Activated CD4-positive, alpha-beta memory T cell treated with anti-CD3 and anti-CD28 coated beads, Interleukin-2, amount 10 ng/mL, durations not matched to agents 7 days and 5 days (primary cell): Measurements from ENCODE around the gene SEC22C. TPM values are rescaled to one million over a fixed set of nuclear protein-coding genes. Genes with fewer than 3 reads are reported as not detected.
A peak's percentile ranks its signal among the peaks of the same experiment; 100 is the strongest.

Experiments used
- CTCF ChIA-PET: fragments of 350-600 bp; sonication (Branson Sonifier 250); formaldehyde crosslinking; loops from one replicate; lab custom pipeline; 2021; ENCODE audit warnings: antibody characterized with exemption, inconsistent platforms; lab: Charles Lee
- POLR2A ChIA-PET: fragments of 350-600 bp; sonication (Branson Sonifier 250); formaldehyde crosslinking; loops from one replicate; lab custom pipeline; 2021; ENCODE audit warnings: antibody characterized with exemption; lab: Charles Lee
- DNase-seq: peaks from one replicate; pipeline ENCODE4 v3.0.0-alpha.2; 2020
- H3K27ac Mint-ChIP-seq: one replicate; pipeline ENCODE4 v1.8.0; 2021; ENCODE audit warnings: mild to moderate bottlenecking, mixed read lengths
- H3K27me3 Mint-ChIP-seq: one replicate; pipeline ENCODE4 v1.8.0; 2021; ENCODE audit warnings: mixed read lengths
- H3K36me3 Mint-ChIP-seq: one replicate; pipeline ENCODE4 v1.8.0; 2021; ENCODE audit warnings: low read depth, mixed read lengths
- H3K4me1 Mint-ChIP-seq: one replicate; pipeline ENCODE4 v1.8.0; 2021; ENCODE audit warnings: mixed read lengths
- H3K4me3 Mint-ChIP-seq: one replicate; pipeline ENCODE4 v1.8.0; 2021; ENCODE audit warnings: mild to moderate bottlenecking, mixed read lengths
- H3K9me3 Mint-ChIP-seq: one replicate; pipeline ENCODE4 v1.8.0; 2021; ENCODE audit warnings: mixed read lengths
- total RNA-seq, 2 experiments: library from RNA; stranded (reverse); gene quantifications; one replicate each; pipeline ENCODE4 v1.2.3, GENCODE V29; 2021

Gene SEC22C
- total RNA-seq, 2 experiments from 2014 or later, result 58.8 to 62.0 TPM

DNA sequence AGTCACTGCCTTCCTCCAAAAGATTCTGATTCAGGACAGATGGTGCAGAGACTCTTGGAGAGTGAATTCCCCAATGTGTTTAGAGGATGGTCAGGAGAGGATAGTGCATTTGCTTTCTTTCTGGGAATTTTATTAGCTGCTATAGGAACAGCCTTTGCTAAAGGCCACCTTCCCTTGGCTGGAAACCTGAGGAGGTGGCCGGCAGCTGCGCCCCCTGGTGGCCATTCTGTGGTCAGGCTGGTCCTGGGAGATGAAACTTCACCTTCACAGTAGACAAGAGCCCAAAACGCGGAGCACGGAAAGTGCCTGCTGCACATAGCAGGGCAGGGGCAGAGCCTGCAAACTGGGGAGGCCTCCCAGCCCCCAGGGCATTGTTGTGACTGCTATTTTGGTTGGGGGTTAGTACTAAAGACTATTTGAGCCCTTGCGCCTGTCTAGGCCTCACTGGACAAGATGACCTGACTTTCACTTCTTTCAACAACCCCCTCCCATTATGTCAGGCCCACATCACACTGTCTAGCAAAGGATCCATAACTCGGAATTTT is 34.3 kb downstream of the SEC22C start:
- POLR2A ChIA-PET, result interaction anchor here (1.1 to 1.3 kb wide), 2 partner anchors 10 to 33 kb away, joined by 4 to 8 read pairs; no protein-coding TSS in a partner anchor
- peaks cover 20% of the 10 kb centered on the region for H3K36me3 Mint-ChIP-seq
- no peak overlapping the region for H3K27ac Mint-ChIP-seq
- no peaks in the 10 kb centered on the region for H3K27me3 Mint-ChIP-seq
- H3K4me3 Mint-ChIP-seq, result no peak overlapping the region
- H3K9me3 Mint-ChIP-seq, result no peaks in the 10 kb centered on the region
- H3K4me1 Mint-ChIP-seq, result peaks cover 3% of the 10 kb centered on the region
- peak; percentile 66 for DNase-seq
- CTCF ChIA-PET, result interaction anchor here (0.6 to 7.5 kb wide), 12 partner anchors 12 to 301 kb away, joined by 3 to 70 read pairs (median 4); partner anchors contain the start of genes SEC22C and VIPR1

DNA sequence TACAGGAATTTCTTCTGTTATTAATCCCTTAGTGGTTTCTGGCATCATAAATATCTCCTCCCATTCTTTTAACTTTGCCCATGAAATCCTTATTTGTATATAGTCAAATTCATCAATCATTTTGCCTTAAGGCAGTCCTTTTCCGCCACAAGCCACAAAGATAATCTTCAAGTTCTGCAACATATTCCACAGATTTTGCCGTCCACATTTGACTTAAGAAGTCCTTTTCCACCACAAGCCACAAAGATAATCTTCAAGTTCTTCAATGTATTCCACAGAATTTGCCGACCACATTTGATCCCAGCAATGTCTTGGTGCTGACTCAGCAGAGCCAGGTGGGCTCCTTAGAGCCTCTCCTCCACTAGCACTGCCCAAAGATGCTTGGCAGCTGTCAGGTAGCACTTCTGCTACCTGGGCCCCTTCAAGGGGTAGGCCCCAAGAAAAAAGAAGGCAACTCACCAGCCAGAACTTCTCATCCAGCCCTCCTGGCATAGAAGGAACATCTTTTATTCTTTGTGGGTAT is 35.0 kb downstream of the SEC22C start:
- POLR2A ChIA-PET, result interaction anchor here (1.2 to 1.3 kb wide), 3 partner anchors 10 to 44 kb away, joined by 3 to 8 read pairs (median 4); partner anchors contain the start of gene VIPR1
- Mint-ChIP-seq H3K27me3 (no peaks in the 10 kb centered on the region), H3K9me3 (no peaks in the 10 kb centered on the region), H3K4me3 (no peak overlapping the region), H3K4me1 (peaks cover 3% of the 10 kb centered on the region), H3K27ac (no peak overlapping the region), H3K36me3 (peaks cover 15% of the 10 kb centered on the region)
- CTCF ChIA-PET, result interaction anchor here (0.5 to 7.5 kb wide), 15 partner anchors 10 to 679 kb away, joined by 3 to 70 read pairs (median 3); partner anchors contain the start of genes SEC22C and VIPR1
- DNase-seq, result no peak

DNA sequence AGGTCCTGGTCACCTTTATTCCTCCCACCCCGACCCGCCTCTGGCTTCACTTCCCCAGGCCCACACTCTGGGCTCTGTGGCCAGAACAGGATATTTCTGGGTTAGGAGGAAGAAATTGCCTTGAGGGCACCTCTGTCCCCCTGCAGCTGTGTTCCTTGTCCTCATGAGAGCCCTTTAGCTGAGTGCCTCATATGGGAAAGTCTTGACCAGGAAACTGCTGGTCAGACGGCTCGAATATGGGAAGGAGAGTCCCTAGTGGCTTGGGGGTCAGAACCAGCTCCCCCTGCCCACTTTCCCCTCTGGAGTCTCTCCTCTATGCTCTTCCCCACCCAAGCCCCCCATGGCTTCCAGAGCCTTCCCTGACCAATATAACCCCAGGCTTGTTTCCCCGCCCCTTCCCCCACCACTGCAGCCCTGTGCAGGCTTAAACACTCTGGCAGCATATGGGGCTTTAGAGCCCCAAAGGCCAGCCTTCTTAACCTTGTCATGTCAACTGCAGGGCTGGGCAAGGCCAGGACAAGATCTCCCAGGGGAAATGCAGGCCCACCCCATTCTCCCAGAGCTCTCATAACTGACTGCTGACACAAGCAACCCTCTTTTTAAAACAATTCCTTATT is 36.4 kb downstream of the SEC22C start:
- POLR2A ChIA-PET, result interaction anchor here (1.3 to 1.8 kb wide), 2 partner anchors 35 to 43 kb away, joined by 4 to 7 read pairs; partner anchors contain the start of gene VIPR1
- H3K27me3 Mint-ChIP-seq, result no peaks in the 10 kb centered on the region
- no peak overlapping the region for H3K27ac Mint-ChIP-seq
- no peaks in the 10 kb centered on the region for H3K9me3 Mint-ChIP-seq
- no peak for DNase-seq
- H3K4me3 Mint-ChIP-seq, result no peak overlapping the region
- H3K36me3 Mint-ChIP-seq, result peaks cover 9% of the 10 kb centered on the region
- peaks cover 1% of the 10 kb centered on the region for H3K4me1 Mint-ChIP-seq
- CTCF ChIA-PET, result interaction anchor here (0.6 to 7.5 kb wide), 9 partner anchors 9 to 227 kb away, joined by 3 to 70 read pairs (median 4); partner anchors contain the start of gene VIPR1

DNA sequence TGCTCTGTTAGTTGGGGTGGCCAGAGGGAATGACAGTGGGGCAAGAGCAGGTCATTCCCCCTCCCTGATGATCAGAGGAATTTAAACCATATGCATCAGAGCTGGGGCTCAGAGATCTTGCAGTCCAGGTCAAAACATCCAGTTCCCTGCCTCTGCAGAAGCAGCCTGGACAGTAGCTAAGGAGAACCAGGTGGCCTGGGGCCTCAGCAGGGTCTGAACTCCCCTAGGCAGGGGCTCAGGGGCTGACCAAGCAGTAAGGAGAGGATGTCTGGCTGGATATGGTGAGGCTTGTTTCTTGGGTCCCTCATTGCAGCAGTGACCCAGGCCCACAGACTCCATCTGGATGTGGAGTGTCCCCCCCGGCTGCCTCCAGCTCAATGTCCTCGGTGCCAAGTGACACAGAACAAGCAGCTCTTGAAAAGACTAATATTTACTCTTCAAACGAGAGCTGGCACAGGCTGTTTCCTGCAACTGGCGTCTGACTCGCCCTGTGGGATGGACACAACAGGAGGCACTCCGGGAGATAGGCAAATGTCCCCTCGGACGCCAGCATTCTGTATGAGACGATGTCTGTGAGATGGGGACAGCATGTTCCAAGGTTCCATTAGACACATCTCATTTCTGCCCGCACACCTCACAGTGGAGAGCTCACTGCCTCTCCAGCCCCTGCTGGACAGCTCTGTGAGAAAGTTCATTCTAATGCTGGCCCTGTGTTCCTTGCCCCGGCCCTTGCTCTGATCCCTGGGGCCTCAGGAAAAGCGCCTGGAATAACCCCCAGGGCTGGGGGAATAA is 37.1 kb downstream of the SEC22C start:
- Mint-ChIP-seq H3K27ac (no peak overlapping the region), H3K4me1 (no peaks in the 10 kb centered on the region), H3K27me3 (no peaks in the 10 kb centered on the region), H3K36me3 (peaks cover 8% of the 10 kb centered on the region), H3K9me3 (no peaks in the 10 kb centered on the region), H3K4me3 (no peak overlapping the region)
- CTCF ChIA-PET, result interaction anchor here (0.6 to 7.5 kb wide), 5 partner anchors 9 to 101 kb away, joined by 3 to 70 read pairs (median 7); partner anchors contain the start of gene VIPR1
- no peak for DNase-seq
- POLR2A ChIA-PET, result interaction anchor here (1.8 kb wide), 1 partner anchor 42 kb away, joined by 7 read pairs; the partner anchor contains the start of gene VIPR1

DNA sequence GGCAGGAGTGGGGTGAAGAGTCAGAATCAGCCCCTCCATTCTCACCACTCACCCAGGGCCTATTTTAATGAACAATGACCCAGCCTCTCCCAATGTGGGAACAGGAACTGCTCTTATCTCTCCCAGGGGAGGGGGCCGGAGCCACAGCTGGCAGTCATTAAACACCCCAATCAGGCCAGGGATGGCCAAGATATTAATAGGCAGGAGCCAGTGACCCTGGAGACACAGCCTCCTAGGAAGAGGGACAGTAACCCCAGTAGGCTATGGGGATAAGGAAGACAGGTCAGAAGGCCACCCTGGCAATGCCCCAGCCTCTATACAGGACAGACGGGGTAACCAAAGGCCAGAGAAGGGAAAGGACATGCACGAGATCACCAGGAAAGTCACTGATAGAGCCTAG is 40.7 kb downstream of the SEC22C start:
- CTCF ChIA-PET, result interaction anchor here (0.7 to 1.0 kb wide), 2 partner anchors 12 to 40 kb away, joined by 3 read pairs; no protein-coding TSS in a partner anchor
- POLR2A ChIA-PET, result no interaction called here
- H3K36me3 Mint-ChIP-seq, result no peaks in the 10 kb centered on the region
- no peak overlapping the region for H3K4me3 Mint-ChIP-seq
- no peaks in the 10 kb centered on the region for H3K4me1 Mint-ChIP-seq
- H3K27ac Mint-ChIP-seq, result no peak overlapping the region
- no peaks in the 10 kb centered on the region for H3K9me3 Mint-ChIP-seq
- H3K27me3 Mint-ChIP-seq, result no peaks in the 10 kb centered on the region
- no peak for DNase-seq

DNA sequence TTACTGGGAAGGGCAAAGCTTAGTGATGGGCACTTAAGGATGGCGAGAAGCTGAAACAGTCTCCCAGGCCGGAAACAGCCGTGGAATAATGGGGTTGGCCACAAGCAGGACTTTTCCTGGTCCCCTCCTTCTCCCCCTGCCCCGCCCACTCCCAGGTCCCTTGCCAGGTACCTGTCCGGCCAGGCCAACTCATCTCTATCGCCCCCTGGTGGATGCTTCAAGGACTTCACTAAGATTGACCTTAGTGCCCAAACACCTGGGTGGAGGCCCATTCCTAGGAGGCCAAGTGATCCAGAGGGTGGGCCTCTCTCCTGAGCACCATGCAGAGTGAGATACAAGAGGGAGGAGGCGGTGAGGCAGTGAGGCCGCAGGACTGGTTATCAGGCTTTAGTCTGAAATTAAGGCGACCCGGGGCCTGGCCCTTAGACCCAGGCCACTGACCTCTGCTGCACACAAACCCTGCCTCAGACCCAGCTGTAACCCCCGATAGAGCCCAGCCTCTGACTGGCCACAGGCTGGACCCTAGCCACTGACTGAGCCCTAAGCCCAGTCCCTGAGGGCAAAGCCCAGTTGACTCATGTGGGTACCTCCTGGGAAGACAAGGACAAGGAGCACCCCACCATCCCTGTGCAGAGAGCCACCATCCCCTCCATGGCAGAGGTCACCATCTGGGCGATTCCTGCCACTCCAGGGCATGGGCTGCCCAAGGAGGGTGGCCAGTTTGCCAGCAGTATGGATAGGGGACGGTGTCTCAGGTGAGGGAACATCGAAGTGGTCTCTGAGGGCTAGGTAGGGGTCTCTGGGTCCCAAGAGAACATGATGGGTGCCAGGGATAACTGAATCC is 41.7 kb downstream of the SEC22C start:
- H3K27ac Mint-ChIP-seq, result no peak overlapping the region
- H3K4me1 Mint-ChIP-seq, result no peaks in the 10 kb centered on the region
- H3K36me3 Mint-ChIP-seq, result no peaks in the 10 kb centered on the region
- H3K9me3 Mint-ChIP-seq, result no peaks in the 10 kb centered on the region
- ChIA-PET POLR2A (interaction anchor here (0.5 to 1.5 kb wide), 2 partner anchors 38 to 457 kb away, joined by 3 to 5 read pairs; partner anchors contain the start of gene VIPR1), CTCF (interaction anchor here (0.7 to 1.0 kb wide), 3 partner anchors 9 to 39 kb away, joined by 3 read pairs; no protein-coding TSS in a partner anchor)
- no peak overlapping the region for H3K4me3 Mint-ChIP-seq
- peak; percentile 65 for DNase-seq
- H3K27me3 Mint-ChIP-seq, result no peaks in the 10 kb centered on the region

DNA sequence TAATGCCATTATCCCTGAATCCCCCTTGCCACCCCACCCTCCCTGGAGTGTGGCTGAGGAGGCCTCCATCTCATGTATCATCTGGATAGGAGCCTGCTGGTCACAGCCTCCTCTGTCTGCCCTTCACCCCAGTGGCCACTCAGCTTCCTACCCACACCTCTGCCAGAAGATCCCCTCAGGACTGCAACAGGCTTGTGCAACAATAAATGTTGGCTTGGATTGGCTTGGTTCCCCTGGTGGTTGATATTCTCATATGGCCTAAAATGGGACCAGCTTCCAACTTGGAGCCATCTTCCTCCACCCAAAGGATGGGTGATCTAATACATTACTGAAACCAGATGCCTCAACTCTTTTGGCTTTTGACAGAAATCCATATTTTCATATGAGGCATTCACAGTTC is 44.4 kb downstream of the SEC22C start:
- Mint-ChIP-seq H3K9me3 (no peaks in the 10 kb centered on the region), H3K27me3 (no peaks in the 10 kb centered on the region), H3K4me1 (peaks cover 8% of the 10 kb centered on the region), H3K27ac (no peak overlapping the region), H3K36me3 (no peaks in the 10 kb centered on the region), H3K4me3 (no peak overlapping the region)
- ChIA-PET POLR2A (interaction anchor here (1.1 to 2.5 kb wide), 4 partner anchors 10 to 63 kb away, joined by 3 to 8 read pairs (median 4); partner anchors contain the start of genes NKTR and VIPR1), CTCF (interaction anchor here (1.0 to 6.5 kb wide), 7 partner anchors 10 to 290 kb away, joined by 3 to 75 read pairs (median 7); partner anchors contain the start of gene VIPR1)
- no peak for DNase-seq

DNA sequence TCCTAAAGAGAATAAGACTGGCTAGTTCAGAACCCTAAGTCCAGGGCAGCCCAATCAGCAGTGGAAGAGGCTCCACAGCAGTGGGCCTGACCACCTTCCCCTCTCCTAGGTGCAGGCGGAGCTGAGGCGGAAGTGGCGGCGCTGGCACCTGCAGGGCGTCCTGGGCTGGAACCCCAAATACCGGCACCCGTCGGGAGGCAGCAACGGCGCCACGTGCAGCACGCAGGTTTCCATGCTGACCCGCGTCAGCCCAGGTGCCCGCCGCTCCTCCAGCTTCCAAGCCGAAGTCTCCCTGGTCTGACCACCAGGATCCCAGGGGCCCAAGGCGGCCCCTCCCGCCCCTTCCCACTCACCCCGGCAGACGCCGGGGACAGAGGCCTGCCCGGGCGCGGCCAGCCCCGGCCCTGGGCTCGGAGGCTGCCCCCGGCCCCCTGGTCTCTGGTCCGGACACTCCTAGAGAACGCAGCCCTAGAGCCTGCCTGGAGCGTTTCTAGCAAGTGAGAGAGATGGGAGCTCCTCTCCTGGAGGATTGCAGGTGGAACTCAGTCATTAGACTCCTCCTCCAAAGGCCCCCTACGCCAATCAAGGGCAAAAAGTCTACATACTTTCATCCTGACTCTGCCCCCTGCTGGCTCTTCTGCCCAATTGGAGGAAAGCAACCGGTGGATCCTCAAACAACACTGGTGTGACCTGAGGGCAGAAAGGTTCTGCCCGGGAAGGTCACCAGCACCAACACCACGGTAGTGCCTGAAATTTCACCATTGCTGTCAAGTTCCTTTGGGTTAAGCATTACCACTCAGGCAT is 45.6 kb downstream of the SEC22C start:
- Mint-ChIP-seq H3K36me3 (no peaks in the 10 kb centered on the region), H3K4me3 (no peak overlapping the region), H3K4me1 (peaks cover 18% of the 10 kb centered on the region), H3K9me3 (no peaks in the 10 kb centered on the region), H3K27me3 (no peaks in the 10 kb centered on the region), H3K27ac (no peak overlapping the region)
- peak; percentile 56 for DNase-seq
- POLR2A ChIA-PET, result interaction anchor here (0.8 to 2.5 kb wide), 5 partner anchors 11 to 64 kb away, joined by 3 to 8 read pairs (median 4); partner anchors contain the start of genes NKTR, SEC22C and VIPR1
- CTCF ChIA-PET, result interaction anchor here (0.6 to 6.5 kb wide), 10 partner anchors 9 to 1154 kb away, joined by 3 to 75 read pairs (median 6); partner anchors contain the start of genes ABHD5 and VIPR1

DNA sequence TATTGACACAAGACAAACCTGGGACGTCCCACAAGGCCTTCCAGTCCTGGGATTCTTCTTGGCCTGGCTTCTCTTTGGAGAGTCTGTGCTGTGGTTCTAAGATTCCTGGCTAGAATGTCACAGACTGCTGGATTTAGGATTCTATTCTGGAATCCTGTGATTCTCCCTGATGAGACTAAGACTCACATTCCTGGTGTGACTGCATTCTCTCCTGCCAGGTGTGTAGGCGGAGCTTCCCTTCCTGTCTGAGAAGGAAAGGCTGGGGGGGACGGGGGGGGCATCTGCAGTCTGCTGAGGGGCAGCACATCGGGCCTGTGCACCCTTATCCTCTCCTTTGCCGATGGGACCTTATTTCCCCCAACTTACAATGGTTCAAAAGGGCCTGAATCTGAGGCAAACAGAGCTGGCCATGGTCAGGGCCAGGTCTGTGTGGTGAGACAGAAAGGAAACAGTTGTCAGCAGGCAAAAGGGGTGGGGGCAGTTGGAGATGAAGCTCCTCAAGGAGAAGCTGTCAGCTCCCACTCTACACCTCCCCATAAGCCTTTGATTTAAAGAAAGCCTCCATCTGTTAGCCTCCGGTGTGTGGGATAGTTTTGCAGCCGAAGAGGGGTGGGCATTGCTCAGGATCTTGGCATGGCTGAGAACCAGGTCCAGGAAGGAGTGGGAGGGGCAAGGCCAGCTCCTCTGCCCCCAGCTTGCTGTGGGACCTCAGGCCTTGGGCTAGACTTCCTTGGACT is 48.4 kb downstream of the SEC22C start:
- Mint-ChIP-seq H3K27ac (no peak overlapping the region), H3K27me3 (no peaks in the 10 kb centered on the region), H3K9me3 (no peaks in the 10 kb centered on the region), H3K36me3 (peaks cover 8% of the 10 kb centered on the region), H3K4me3 (no peak overlapping the region), H3K4me1 (peaks cover 47% of the 10 kb centered on the region)
- no peak for DNase-seq
- ChIA-PET CTCF (interaction anchor here (5.9 to 6.5 kb wide), 2 partner anchors 14 to 31 kb away, joined by 70 to 75 read pairs; partner anchors contain the start of gene VIPR1), POLR2A (interaction anchor here (0.7 kb wide), 1 partner anchor 31 kb away, joined by 3 read pairs; the partner anchor contains the start of gene VIPR1)

DNA sequence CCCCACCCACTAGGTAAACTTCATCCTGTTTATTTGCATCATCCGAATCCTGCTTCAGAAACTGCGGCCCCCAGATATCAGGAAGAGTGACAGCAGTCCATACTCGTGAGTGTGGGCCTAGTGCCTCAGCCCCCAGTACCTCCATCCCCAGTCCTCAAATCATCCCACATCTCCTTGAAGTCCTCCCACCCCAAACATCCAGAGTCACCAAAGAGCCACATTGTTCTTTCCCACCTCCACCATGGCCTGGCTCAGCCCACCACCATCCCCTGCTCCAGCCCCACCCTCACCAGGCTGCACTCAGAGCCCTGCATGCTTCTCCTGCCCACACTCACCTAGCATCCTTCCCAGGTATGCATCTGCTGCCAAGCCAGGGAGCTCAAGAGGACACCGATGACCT is 49.5 kb downstream of the SEC22C start:
- no peak for DNase-seq
- ChIA-PET POLR2A (no interaction called here), CTCF (interaction anchor here (2.1 kb wide), 1 partner anchor 30 kb away, joined by 7 read pairs; the partner anchor contains the start of gene VIPR1)
- Mint-ChIP-seq H3K27ac (no peak overlapping the region), H3K36me3 (peaks cover 8% of the 10 kb centered on the region), H3K27me3 (no peaks in the 10 kb centered on the region), H3K4me3 (no peak overlapping the region), H3K4me1 (peaks cover 57% of the 10 kb centered on the region), H3K9me3 (no peaks in the 10 kb centered on the region)
